ENCODE results near the gene MS4A4E. TPM values are rescaled to one million over a fixed set of nuclear protein-coding genes. Genes with fewer than 3 reads are reported as not detected.

MS4A4E gene
- total RNA-seq, 2 donors from 2014 or later, result 0.59 to 0.71 TPM

DNA sequence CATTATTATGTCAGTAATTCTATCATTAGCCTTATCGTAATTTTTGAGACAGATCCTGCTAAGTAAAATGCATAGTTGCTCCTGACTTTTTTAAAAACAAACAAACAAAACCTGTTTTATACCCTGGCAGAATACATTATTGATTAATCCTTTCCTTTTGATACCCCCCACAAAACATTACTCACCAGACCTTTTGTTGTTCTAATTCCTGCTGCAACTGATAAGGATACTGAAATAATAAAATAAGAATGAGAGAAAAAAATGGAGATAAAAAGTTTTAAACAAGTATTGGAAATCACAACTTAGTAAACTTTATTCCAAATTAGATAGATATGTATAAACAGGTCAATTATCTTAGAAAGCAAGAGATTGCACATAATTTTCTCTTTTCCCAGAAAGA lies 28.6 kb downstream of the MS4A4E start:
- no peak overlapping the region for H3K4me3 ChIP-seq
- no peaks in the 10 kb centered on the region for H3K36me3 ChIP-seq
- H3K4me1 ChIP-seq, result no peaks in the 10 kb centered on the region
- H3K27me3 ChIP-seq, result no peaks in the 10 kb centered on the region
- H3K9me3 ChIP-seq, result no peaks in the 10 kb centered on the region
- TF ChIP-seq, protein P1, sequence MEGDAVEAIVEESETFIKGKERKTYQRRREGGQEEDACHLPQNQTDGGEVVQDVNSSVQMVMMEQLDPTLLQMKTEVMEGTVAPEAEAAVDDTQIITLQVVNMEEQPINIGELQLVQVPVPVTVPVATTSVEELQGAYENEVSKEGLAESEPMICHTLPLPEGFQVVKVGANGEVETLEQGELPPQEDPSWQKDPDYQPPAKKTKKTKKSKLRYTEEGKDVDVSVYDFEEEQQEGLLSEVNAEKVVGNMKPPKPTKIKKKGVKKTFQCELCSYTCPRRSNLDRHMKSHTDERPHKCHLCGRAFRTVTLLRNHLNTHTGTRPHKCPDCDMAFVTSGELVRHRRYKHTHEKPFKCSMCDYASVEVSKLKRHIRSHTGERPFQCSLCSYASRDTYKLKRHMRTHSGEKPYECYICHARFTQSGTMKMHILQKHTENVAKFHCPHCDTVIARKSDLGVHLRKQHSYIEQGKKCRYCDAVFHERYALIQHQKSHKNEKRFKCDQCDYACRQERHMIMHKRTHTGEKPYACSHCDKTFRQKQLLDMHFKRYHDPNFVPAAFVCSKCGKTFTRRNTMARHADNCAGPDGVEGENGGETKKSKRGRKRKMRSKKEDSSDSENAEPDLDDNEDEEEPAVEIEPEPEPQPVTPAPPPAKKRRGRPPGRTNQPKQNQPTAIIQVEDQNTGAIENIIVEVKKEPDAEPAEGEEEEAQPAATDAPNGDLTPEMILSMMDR (IDR thresholded peaks at IDR 0.05), result no peak
- H3K27ac ChIP-seq, result no peak overlapping the region
- DNase-seq (ENCODE audit: low spot score), result no peak

DNA sequence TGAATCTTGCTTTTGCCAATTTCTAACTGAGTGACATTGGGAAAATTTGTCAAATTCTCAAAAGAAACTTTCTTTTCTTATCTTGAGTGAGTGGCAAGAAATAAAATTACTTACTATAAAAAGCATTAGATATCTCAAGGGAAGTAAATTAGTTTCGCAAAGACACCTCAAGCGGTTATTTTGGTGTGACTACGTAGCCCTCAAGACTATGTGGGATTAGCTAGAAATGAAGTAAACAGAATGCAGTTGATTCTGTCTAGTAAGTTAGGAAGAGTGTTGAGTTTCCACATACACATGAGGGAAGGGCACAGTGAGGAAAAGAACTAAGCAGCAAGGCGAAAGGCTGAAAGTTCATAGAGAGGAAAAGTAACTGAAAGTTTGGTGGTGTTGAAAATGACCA lies 31.7 kb downstream of the MS4A4E start:
- Histone ChIP-seq H3K9me3 (no peaks in the 10 kb centered on the region), H3K4me3 (no peak overlapping the region), H3K36me3 (no peaks in the 10 kb centered on the region), H3K4me1 (no peaks in the 10 kb centered on the region), H3K27me3 (no peaks in the 10 kb centered on the region), H3K27ac (no peak overlapping the region)
- TF ChIP-seq, protein P1 (IDR thresholded peaks at IDR 0.05), result no peak
- no peak for DNase-seq (ENCODE audit: low spot score)

DNA sequence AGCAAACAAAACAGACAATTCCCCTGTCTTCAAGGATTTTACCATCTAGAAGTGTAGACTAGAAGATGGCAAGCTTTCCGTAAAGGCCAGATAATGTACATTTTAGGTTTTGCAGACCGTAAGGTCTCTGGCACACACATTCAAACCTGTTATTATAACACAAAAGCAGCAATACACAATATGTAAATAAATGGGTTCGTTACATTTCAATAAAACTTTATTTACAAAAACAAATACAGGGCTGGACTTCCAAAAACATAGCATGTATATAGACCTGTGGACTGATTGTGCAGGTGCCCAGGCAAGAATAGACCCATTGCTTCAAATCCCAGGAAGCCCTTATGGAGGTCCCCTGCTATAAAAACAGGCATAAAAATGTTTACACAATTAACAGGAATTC lies 33.0 kb downstream of the MS4A4E start:
- TF ChIP-seq, protein P1 (IDR thresholded peaks at IDR 0.05), result no peak
- H3K27ac ChIP-seq, result no peak overlapping the region
- no peaks in the 10 kb centered on the region for H3K4me1 ChIP-seq
- H3K27me3 ChIP-seq, result no peaks in the 10 kb centered on the region
- H3K36me3 ChIP-seq, result no peaks in the 10 kb centered on the region
- H3K4me3 ChIP-seq, result no peak overlapping the region
- no peak for DNase-seq (ENCODE audit: low spot score)
- H3K9me3 ChIP-seq, result no peaks in the 10 kb centered on the region

DNA sequence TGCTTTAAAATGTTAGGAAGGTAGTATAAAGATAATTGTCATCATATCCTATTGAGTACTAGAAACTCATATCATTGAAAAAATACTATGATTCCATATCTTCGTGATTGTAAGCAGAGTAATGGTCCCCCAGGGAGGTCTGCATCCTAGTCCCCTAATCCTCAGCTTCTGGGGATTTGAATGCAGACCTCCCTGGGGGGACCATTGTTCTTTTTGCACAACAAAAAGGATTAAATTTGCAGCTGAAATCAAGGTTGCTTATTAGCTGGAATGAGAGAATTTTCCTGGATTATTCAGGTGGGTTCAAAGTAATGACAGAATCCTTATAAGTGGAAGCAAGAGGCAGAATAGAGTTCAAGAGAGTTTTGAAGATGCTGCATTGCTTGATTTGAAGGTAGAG lies 34.0 kb downstream of the MS4A4E start:
- Histone ChIP-seq H3K4me3 (no peak overlapping the region), H3K27ac (no peak overlapping the region), H3K4me1 (no peaks in the 10 kb centered on the region), H3K27me3 (no peaks in the 10 kb centered on the region), H3K9me3 (no peaks in the 10 kb centered on the region), H3K36me3 (no peaks in the 10 kb centered on the region)
- DNase-seq (ENCODE audit: low spot score), result no peak
- TF ChIP-seq, protein P1 (IDR thresholded peaks at IDR 0.05), result no peak

DNA sequence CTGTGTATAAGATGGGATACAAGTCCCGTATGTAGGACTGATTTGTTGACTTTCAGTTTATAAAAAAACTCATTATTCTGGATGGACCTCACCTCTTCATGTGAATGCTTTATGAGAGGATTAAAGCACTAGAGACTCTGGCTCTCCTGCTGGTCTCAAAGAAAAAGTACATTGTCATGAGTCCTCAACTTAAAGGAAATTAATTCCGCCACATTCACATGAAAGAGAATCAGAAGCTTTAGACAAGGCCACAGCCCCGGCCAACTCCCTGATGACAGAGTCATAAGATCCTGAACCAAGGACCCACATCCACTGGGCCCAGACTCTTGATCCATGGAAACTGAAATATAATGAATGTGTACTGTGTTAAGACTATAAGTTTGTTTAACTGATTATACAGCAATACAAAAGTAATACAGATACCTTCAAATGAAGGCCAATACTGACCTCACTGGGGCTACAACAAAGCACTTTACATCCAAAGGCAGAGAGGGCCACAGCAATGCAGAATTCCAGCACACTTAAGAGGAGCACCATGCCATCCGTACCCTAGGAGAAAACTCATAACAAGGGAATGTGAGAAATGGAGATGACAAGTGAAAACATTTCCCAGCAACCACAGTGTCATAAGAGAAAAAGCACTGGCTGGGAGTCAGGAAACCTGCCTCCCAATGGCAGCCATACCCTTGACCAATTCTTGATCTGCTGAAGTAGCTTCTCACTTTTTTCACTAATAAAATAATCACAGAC lies 34.6 kb downstream of the MS4A4E start:
- Histone ChIP-seq H3K27ac (no peak overlapping the region), H3K27me3 (no peaks in the 10 kb centered on the region), H3K4me3 (no peak overlapping the region), H3K4me1 (no peaks in the 10 kb centered on the region), H3K36me3 (no peaks in the 10 kb centered on the region), H3K9me3 (no peaks in the 10 kb centered on the region)
- DNase-seq (ENCODE audit: low spot score), result no peak
- TF ChIP-seq, protein P1 (IDR thresholded peaks at IDR 0.05), result no peak

- no peak overlapping the region for H3K4me3 ChIP-seq
- H3K36me3 ChIP-seq, result no peaks in the 10 kb centered on the region
- TF ChIP-seq, protein P1 (IDR thresholded peaks at IDR 0.05), result no peak
- DNase-seq (ENCODE audit: low spot score), result no peak
- H3K27ac ChIP-seq, result no peak overlapping the region
- H3K9me3 ChIP-seq, result no peaks in the 10 kb centered on the region
- no peaks in the 10 kb centered on the region for H3K4me1 ChIP-seq
- H3K27me3 ChIP-seq, result no peaks in the 10 kb centered on the region
These were observed 36.3 kb downstream of the MS4A4E start for GRCh38 chr11:60206616-60207015.

All from right atrium auricular region (tissue), 2 donors.